Activated naive CD4-positive, alpha-beta T cell treated with anti-CD3 and anti-CD28 coated beads, Interleukin-2, amount 50 U/mL, for 24 hours (primary cell): ENCODE data around the gene MRPL20.
A peak's percentile ranks its signal among the peaks of the same experiment; 100 is the strongest.
"Not testable (repeated sequence)": the region's sequence is repeated elsewhere in the genome, so short reads cannot be mapped to it uniquely, and the experiment has no call there.

ENCODE experiments used
- H3K27ac Mint-ChIP-seq: one replicate; pipeline ENCODE4 v1.8.0; 2021; ENCODE audit warnings: mild to moderate bottlenecking, mixed read lengths
- H3K27me3 Mint-ChIP-seq: one replicate; pipeline ENCODE4 v1.8.0; 2021; ENCODE audit warnings: mixed read lengths
- H3K36me3 Mint-ChIP-seq: one replicate; pipeline ENCODE4 v1.8.0; 2021; ENCODE audit warnings: mixed read lengths
- H3K4me1 Mint-ChIP-seq: one replicate; pipeline ENCODE4 v1.8.0; 2021; ENCODE audit warnings: mixed read lengths
- H3K4me3 Mint-ChIP-seq: one replicate; pipeline ENCODE4 v1.8.0; 2021; ENCODE audit warnings: mild to moderate bottlenecking, mixed read lengths
- H3K9me3 Mint-ChIP-seq: one replicate; pipeline ENCODE4 v1.8.0; 2021; ENCODE audit warnings: mixed read lengths

Gene MRPL20

GRCh38 chr1:1422465-1423244, 15.6 kb upstream of the MRPL20 start:
- Mint-ChIP-seq H3K4me1 (no peaks in the 10 kb centered on the region), H3K27me3 (peaks cover 3% of the 10 kb centered on the region), H3K4me3 (no peak overlapping the region), H3K9me3 (no peaks in the 10 kb centered on the region), H3K27ac (no peak overlapping the region), H3K36me3 (no peaks in the 10 kb centered on the region)

- no peak overlapping the region for H3K27ac Mint-ChIP-seq
- no peaks in the 10 kb centered on the region for H3K4me1 Mint-ChIP-seq
- peaks cover 3% of the 10 kb centered on the region for H3K27me3 Mint-ChIP-seq
- no peaks in the 10 kb centered on the region for H3K9me3 Mint-ChIP-seq
- no peak overlapping the region for H3K4me3 Mint-ChIP-seq
- H3K36me3 Mint-ChIP-seq: no peaks in the 10 kb centered on the region
Observed at GRCh38 chr1:1421907-1422464, 14.9 kb upstream of the MRPL20 start.

GRCh38 chr1:1421147-1421906, 14.2 kb upstream of the MRPL20 start, which contains the start of gene ANKRD65:
TSS of gene ANKRD65 (minus strand) at chr1:1421276. CDS start at chr1:1421005, 271 bp downstream.
- peaks cover 3% of the 10 kb centered on the region for H3K27me3 Mint-ChIP-seq
- no peaks in the 10 kb centered on the region for H3K4me1 Mint-ChIP-seq
- H3K36me3 Mint-ChIP-seq: no peaks in the 10 kb centered on the region
- H3K9me3 Mint-ChIP-seq: no peaks in the 10 kb centered on the region
- H3K4me3 Mint-ChIP-seq: peak within 1 kb of the TSS; percentile 47
- H3K27ac Mint-ChIP-seq: no peak within 1 kb of the TSS

GRCh38 chr1:1420654-1421141, 13.6 kb upstream of the MRPL20 start:
- peak overlapping the region; percentile 47 for H3K4me3 Mint-ChIP-seq
- no peaks in the 10 kb centered on the region for H3K36me3 Mint-ChIP-seq
- H3K27me3 Mint-ChIP-seq: peaks cover 3% of the 10 kb centered on the region
- no peaks in the 10 kb centered on the region for H3K9me3 Mint-ChIP-seq
- no peaks in the 10 kb centered on the region for H3K4me1 Mint-ChIP-seq
- H3K27ac Mint-ChIP-seq: no peak overlapping the region

GRCh38 chr1:1419813-1420653, 12.9 kb upstream of the MRPL20 start:
- no peaks in the 10 kb centered on the region for H3K9me3 Mint-ChIP-seq
- H3K4me1 Mint-ChIP-seq: no peaks in the 10 kb centered on the region
- H3K36me3 Mint-ChIP-seq: no peaks in the 10 kb centered on the region
- H3K27ac Mint-ChIP-seq: no peak overlapping the region
- no peak overlapping the region for H3K4me3 Mint-ChIP-seq
- peaks cover 3% of the 10 kb centered on the region for H3K27me3 Mint-ChIP-seq

- Mint-ChIP-seq H3K4me1 (no peaks in the 10 kb centered on the region), H3K27ac (no peak overlapping the region), H3K4me3 (no peak overlapping the region), H3K9me3 (no peaks in the 10 kb centered on the region), H3K36me3 (no peaks in the 10 kb centered on the region), H3K27me3 (peaks cover 3% of the 10 kb centered on the region)
Observed at GRCh38 chr1:1419363-1419812, 12.3 kb upstream of the MRPL20 start.

GRCh38 chr1:1418464-1419362, 11.6 kb upstream of the MRPL20 start:
- Mint-ChIP-seq H3K4me3 (peak overlapping the region; percentile 23), H3K27me3 (peaks cover 3% of the 10 kb centered on the region), H3K9me3 (no peaks in the 10 kb centered on the region), H3K36me3 (no peaks in the 10 kb centered on the region), H3K4me1 (no peaks in the 10 kb centered on the region), H3K27ac (no peak overlapping the region)

GRCh38 chr1:1417825-1418463, 10.9 kb upstream of the MRPL20 start:
- not testable (repeated sequence) for H3K4me3 Mint-ChIP-seq, H3K27me3 Mint-ChIP-seq, H3K36me3 Mint-ChIP-seq, H3K27ac Mint-ChIP-seq, H3K4me1 Mint-ChIP-seq, H3K9me3 Mint-ChIP-seq

GRCh38 chr1:1417396-1417795, 10.3 kb upstream of the MRPL20 start:
- not testable (repeated sequence) for H3K9me3 Mint-ChIP-seq, H3K36me3 Mint-ChIP-seq, H3K27ac Mint-ChIP-seq, H3K4me3 Mint-ChIP-seq, H3K4me1 Mint-ChIP-seq, H3K27me3 Mint-ChIP-seq

GRCh38 chr1:1415751-1416150, 8.7 kb upstream of the MRPL20 start:
- no peaks in the 10 kb centered on the region for H3K27me3 Mint-ChIP-seq
- no peak overlapping the region for H3K4me3 Mint-ChIP-seq
- peaks cover 7% of the 10 kb centered on the region for H3K4me1 Mint-ChIP-seq
- no peak overlapping the region for H3K27ac Mint-ChIP-seq
- no peaks in the 10 kb centered on the region for H3K36me3 Mint-ChIP-seq
- H3K9me3 Mint-ChIP-seq: no peaks in the 10 kb centered on the region

GRCh38 chr1:1412311-1412902, 5.3 kb upstream of the MRPL20 start:
- H3K4me3 Mint-ChIP-seq, H3K27me3 Mint-ChIP-seq, H3K27ac Mint-ChIP-seq, H3K9me3 Mint-ChIP-seq, H3K36me3 Mint-ChIP-seq: not testable (repeated sequence)
- H3K4me1 Mint-ChIP-seq: peaks cover 26% of the 10 kb centered on the region

- H3K9me3 Mint-ChIP-seq: no peaks in the 10 kb centered on the region
- H3K36me3 Mint-ChIP-seq: peaks cover 4% of the 10 kb centered on the region
- no peak overlapping the region for H3K4me3 Mint-ChIP-seq
- peaks cover 26% of the 10 kb centered on the region for H3K4me1 Mint-ChIP-seq
- H3K27me3 Mint-ChIP-seq: no peaks in the 10 kb centered on the region
- H3K27ac Mint-ChIP-seq: no peak overlapping the region
Observed at GRCh38 chr1:1411626-1412025, 4.5 kb upstream of the MRPL20 start.

- H3K36me3 Mint-ChIP-seq, H3K27me3 Mint-ChIP-seq, H3K4me3 Mint-ChIP-seq, H3K9me3 Mint-ChIP-seq: not testable (repeated sequence)
- H3K27ac Mint-ChIP-seq: peak overlapping the region; percentile 19
- peaks cover 32% of the 10 kb centered on the region for H3K4me1 Mint-ChIP-seq
Observed at GRCh38 chr1:1410238-1410637, 3.1 kb upstream of the MRPL20 start.
